ENCODE results near the gene GARNL3. TPM values are rescaled to one million over a fixed set of nuclear protein-coding genes. Genes with fewer than 3 reads are reported as not detected.

Gene GARNL3
- total RNA-seq, 2 experiments from 2014 or later = 0.63 to 1.8 TPM

- Histone ChIP-seq H3K36me3 (ENCODE audit: insufficient read depth, low read length) (no peaks in the 10 kb centered on the region), H3K27ac (ENCODE audit: low read depth in 1 of 2, low read length in 2 of 2) (no peak overlapping the region), H3K27me3 (ENCODE audit: control insufficient read depth in 1 of 2, insufficient read depth in 2 of 2, low read length in 2 of 2) (no peaks in the 10 kb centered on the region), H3K9me3 (ENCODE audit: control insufficient read depth in 1 of 2, insufficient read depth in 1 of 2, low read length in 2 of 2) (no peaks in the 10 kb centered on the region), H3K4me3 (ENCODE audit: low read length) (no peak overlapping the region), H3K4me1 (ENCODE audit: insufficient read depth, low read length) (peaks cover 38% of the 10 kb centered on the region)
- Mint-ChIP-seq H3K4me1 (ENCODE audit: low read depth) (peaks cover 45% of the 10 kb centered on the region), H3K27me3 (no peaks in the 10 kb centered on the region), H3K36me3 (ENCODE audit: low read depth) (peaks cover 29% of the 10 kb centered on the region), H3K27ac (peak overlapping the region; percentile 90), H3K4me3 (peak overlapping the region; percentile 99), H3K9me3 (no peaks in the 10 kb centered on the region)
- ATAC-seq (ENCODE audit: poor library complexity) = no peak
- ChIA-PET POLR2A (interaction anchor here (0.6 to 3.6 kb wide), 7 partner anchors 10 to 437 kb away, joined by 3 to 31 read pairs (median 3); partner anchors contain the start of genes LRSAM1 and RPL12), CTCF (no interaction called here)
- no peak for TF ChIP-seq CTCF (IDR thresholded peaks at IDR 0.05)
- DNase-seq = no peak
- intact Hi-C loops (cut with DNase I, micrococcal nuclease) = loop anchor here in 1 of 2 experiments (2.0 to 10.0 kb wide), 3 partner anchors 26 to 508 kb away; partner anchors contain the start of genes RALGPS1 and SLC2A8
These were observed 158.2 kb downstream of the GARNL3 start for GRCh38 chr9:127422787-127423186.

- Mint-ChIP-seq H3K4me1 (ENCODE audit: low read depth) (peaks cover 45% of the 10 kb centered on the region), H3K27me3 (no peaks in the 10 kb centered on the region), H3K9me3 (no peaks in the 10 kb centered on the region), H3K4me3 (peak overlapping the region; percentile 99), H3K27ac (peak overlapping the region; percentile 90), H3K36me3 (ENCODE audit: low read depth) (peaks cover 36% of the 10 kb centered on the region)
- DNase-seq = no peak
- no peak for ATAC-seq (ENCODE audit: poor library complexity)
- H3K4me3 ChIP-seq (ENCODE audit: low read length) = peak overlapping the region; percentile 93
- H3K27ac ChIP-seq (ENCODE audit: low read depth in 1 of 2, low read length in 2 of 2) = peak overlapping the region; percentile 37 to 63
- ChIA-PET CTCF (interaction anchor here (1.4 kb wide), 1 partner anchor 27 kb away, joined by 8 read pairs; the partner anchor contains the start of genes LRSAM1 and RPL12), POLR2A (interaction anchor here (0.7 to 3.6 kb wide), 8 partner anchors 9 to 347 kb away, joined by 3 to 31 read pairs (median 3); partner anchors contain the start of genes LRSAM1 and RPL12)
- H3K4me1 ChIP-seq (ENCODE audit: insufficient read depth, low read length) = peaks cover 37% of the 10 kb centered on the region
- no peak for TF ChIP-seq CTCF (IDR thresholded peaks at IDR 0.05)
- H3K9me3 ChIP-seq (ENCODE audit: control insufficient read depth in 1 of 2, insufficient read depth in 1 of 2, low read length in 2 of 2) = no peaks in the 10 kb centered on the region
- no peaks in the 10 kb centered on the region for H3K27me3 ChIP-seq (ENCODE audit: control insufficient read depth in 1 of 2, insufficient read depth in 2 of 2, low read length in 2 of 2)
- peaks cover 3% of the 10 kb centered on the region for H3K36me3 ChIP-seq (ENCODE audit: insufficient read depth, low read length)
- intact Hi-C loops (cut with DNase I, micrococcal nuclease) = loop anchor here in 1 of 2 experiments (2.0 to 10.0 kb wide), 3 partner anchors 27 to 509 kb away; partner anchors contain the start of genes RALGPS1 and SLC2A8
These were observed 158.9 kb downstream of the GARNL3 start for GRCh38 chr9:127423476-127423933.

- ATAC-seq (ENCODE audit: poor library complexity) (peak; percentile 87), DNase-seq (peak; percentile 80 to 94 (median 86))
- Histone ChIP-seq H3K27me3 (ENCODE audit: control insufficient read depth in 1 of 2, insufficient read depth in 2 of 2, low read length in 2 of 2) (no peaks in the 10 kb centered on the region), H3K4me3 (ENCODE audit: low read length) (peak within 1 kb of the TSS; percentile 93), H3K9me3 (ENCODE audit: control insufficient read depth in 1 of 2, insufficient read depth in 1 of 2, low read length in 2 of 2) (no peaks in the 10 kb centered on the region), H3K4me1 (ENCODE audit: insufficient read depth, low read length) (peaks cover 32% of the 10 kb centered on the region), H3K36me3 (ENCODE audit: insufficient read depth, low read length) (peaks cover 9% of the 10 kb centered on the region), H3K27ac (ENCODE audit: low read depth in 1 of 2, low read length in 2 of 2) (peak within 1 kb of the TSS; percentile 63 to 78)
- POLR2A ChIA-PET = interaction anchor here (0.7 to 3.6 kb wide), 8 partner anchors 8 to 347 kb away, joined by 3 to 31 read pairs (median 3); partner anchors contain the start of genes LRSAM1 and RPL12
- peaks cover 45% of the 10 kb centered on the region for H3K4me1 Mint-ChIP-seq (ENCODE audit: low read depth)
- no peaks in the 10 kb centered on the region for H3K27me3 Mint-ChIP-seq
- intact Hi-C loops (cut with DNase I, micrococcal nuclease) = loop anchor here (1.0 to 10.0 kb wide), 7 partner anchors 27 to 509 kb away; partner anchors contain the start of genes LRSAM1 (in 2 of the 2), RPL12 (in 2 of the 2), RALGPS1 (in 1 of the 2) and SLC2A8 (in 1 of the 2)
- H3K4me3 Mint-ChIP-seq = peak within 1 kb of the TSS; percentile 99
- H3K27ac Mint-ChIP-seq = peak within 1 kb of the TSS; percentile 90
- CTCF ChIA-PET = interaction anchor here (0.7 to 1.4 kb wide), 3 partner anchors 16 to 27 kb away, joined by 3 to 8 read pairs (median 4); partner anchors contain the start of genes LRSAM1, RPL12 and SLC2A8
- H3K36me3 Mint-ChIP-seq (ENCODE audit: low read depth) = peaks cover 42% of the 10 kb centered on the region
- no peaks in the 10 kb centered on the region for H3K9me3 Mint-ChIP-seq
- no peak for TF ChIP-seq CTCF (IDR thresholded peaks at IDR 0.05)
These were observed 159.5 kb downstream of the GARNL3 start, which contains the start of gene ZNF79 for GRCh38 chr9:127423934-127424675. ZNF79 (plus strand) TSS chr9:127424382; CDS start chr9:127424788, 406 bp downstream.

Measured in CD4-positive, alpha-beta T cell (primary cell).